Activated CD8-positive, alpha-beta memory T cell treated with anti-CD3 and anti-CD28 coated beads, Interleukin-2, amount 10 ng/mL, durations not matched to agents 7 days and 5 days (primary cell): ENCODE measurements around the gene ZNF883. TPM values are rescaled to one million over a fixed set of nuclear protein-coding genes. Genes with fewer than 3 reads are reported as not detected.
A peak's percentile ranks its signal among the peaks of the same experiment; 100 is the strongest.
"Not testable (repeated sequence)": the region's sequence is repeated elsewhere in the genome, so short reads cannot be mapped to it uniquely, and the experiment has no call there.

Experiments used
- ATAC-seq: fragments of 150-1000 bp; cut with Tn5 transposase; one replicate; pipeline ENCODE4 v1.10.0; 2021; ENCODE audit warnings: moderate library complexity
- CTCF ChIA-PET: fragments of 350-600 bp; sonication (Branson Sonifier 250); formaldehyde crosslinking; loops from one replicate; lab custom pipeline; 2021; ENCODE audit warnings: antibody characterized with exemption; lab: Charles Lee
- DNase-seq: peaks from one replicate; pipeline ENCODE4 v3.0.0-alpha.2; 2020
- H3K27ac Mint-ChIP-seq: one replicate; pipeline ENCODE4 v1.8.0; 2021; ENCODE audit warnings: mild to moderate bottlenecking, mixed read lengths
- H3K27me3 Mint-ChIP-seq: one replicate; pipeline ENCODE4 v1.8.0; 2021; ENCODE audit warnings: mixed read lengths
- H3K36me3 Mint-ChIP-seq: one replicate; pipeline ENCODE4 v1.8.0; 2021; ENCODE audit warnings: mild to moderate bottlenecking, mixed read lengths
- H3K4me1 Mint-ChIP-seq: one replicate; pipeline ENCODE4 v1.8.0; 2021; ENCODE audit warnings: mixed read lengths
- H3K4me3 Mint-ChIP-seq: one replicate; pipeline ENCODE4 v1.8.0; 2021; ENCODE audit warnings: mild to moderate bottlenecking, moderate library complexity, mixed read lengths
- H3K9me3 Mint-ChIP-seq: one replicate; pipeline ENCODE4 v1.8.0; 2022; ENCODE audit warnings: low read depth, mixed read lengths
- total RNA-seq, 2 experiments: library from RNA; stranded (reverse); gene quantifications; one replicate each; pipeline ENCODE4 v1.2.3, GENCODE V29; 2021

ZNF883 gene
- under 1 TPM in 1 of 2 experiments, not detected in 1; 0.44 TPM for total RNA-seq

DNA sequence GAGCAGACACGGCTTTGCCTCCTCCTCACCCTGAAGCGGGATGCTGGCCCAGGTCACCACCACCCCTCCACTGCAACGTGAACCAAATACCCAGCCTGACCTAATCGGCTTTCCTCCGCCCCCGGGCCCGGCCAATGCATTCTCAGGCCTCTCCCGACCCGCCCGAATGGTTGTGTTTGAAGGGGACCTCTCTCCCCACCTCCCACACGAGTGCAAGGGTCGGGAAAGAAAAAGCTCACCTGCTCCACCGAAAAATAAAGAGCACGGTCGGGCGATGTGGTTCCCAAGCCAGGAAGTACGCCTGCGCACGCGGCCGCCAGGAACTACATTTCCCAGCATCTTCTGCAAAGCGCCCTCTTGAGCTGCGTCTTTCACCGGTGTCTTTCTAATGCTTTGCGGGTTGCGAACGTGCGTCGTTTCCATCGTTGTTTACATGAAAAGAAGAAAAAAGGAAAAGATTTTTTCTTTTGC lies at the start of gene ZNF883:
TSS of gene ZNF883 (minus strand) at position 282 of the 471 bp plus-strand sequence.
- no peaks in the 10 kb centered on the region for H3K4me1 Mint-ChIP-seq
- H3K27me3 Mint-ChIP-seq = peaks cover 14% of the 10 kb centered on the region
- peak within 1 kb of the TSS; percentile 47 for H3K4me3 Mint-ChIP-seq
- no peak for ATAC-seq
- CTCF ChIA-PET = no interaction called here
- H3K36me3 Mint-ChIP-seq = peaks cover 2% of the 10 kb centered on the region
- peaks cover 16% of the 10 kb centered on the region for H3K9me3 Mint-ChIP-seq
- no peak within 1 kb of the TSS for H3K27ac Mint-ChIP-seq
- DNase-seq = peak; percentile 42

DNA sequence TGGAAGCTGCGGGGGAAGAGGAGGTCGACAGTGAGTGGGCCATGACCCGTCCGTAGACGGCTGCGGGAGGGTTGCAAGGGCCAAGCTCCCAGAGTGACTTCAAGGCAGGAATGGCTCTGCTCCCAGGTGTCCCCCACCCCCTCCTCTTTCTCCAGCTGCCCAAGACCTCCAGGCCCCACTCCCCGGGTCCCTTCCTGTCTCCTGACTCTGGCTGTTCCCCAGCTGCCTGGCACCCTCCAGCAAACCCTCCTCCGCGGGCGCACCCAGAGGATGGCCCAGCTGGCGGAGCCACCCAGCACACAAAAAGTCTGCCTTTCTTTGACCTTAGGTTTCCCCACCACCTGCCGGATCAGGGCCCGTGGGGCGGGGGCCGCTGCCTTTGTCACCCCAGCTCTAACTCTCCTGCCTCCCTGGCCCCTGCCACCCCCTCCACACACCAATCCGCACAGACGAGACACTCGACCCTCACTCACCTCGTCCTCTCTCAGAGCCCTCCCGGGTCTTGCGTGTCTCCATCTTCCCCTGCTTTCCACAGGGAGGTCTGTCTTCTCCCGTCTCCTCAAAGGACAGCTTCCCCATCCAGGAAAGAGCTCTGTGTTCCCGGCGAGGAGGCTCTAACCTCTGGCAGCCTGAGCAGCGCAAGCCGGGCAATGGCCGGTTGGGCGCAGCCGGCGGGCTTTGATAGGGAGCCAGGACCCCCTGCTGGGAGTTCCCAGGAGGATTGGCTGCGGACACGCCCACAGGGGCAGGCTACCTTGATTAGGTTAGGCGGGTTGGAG lies 49.3 kb upstream of the ZNF883 start:
- H3K9me3 Mint-ChIP-seq, H3K27me3 Mint-ChIP-seq, DNase-seq, H3K27ac Mint-ChIP-seq, ATAC-seq, CTCF ChIA-PET, H3K4me3 Mint-ChIP-seq, H3K36me3 Mint-ChIP-seq, H3K4me1 Mint-ChIP-seq: not testable (repeated sequence)

DNA sequence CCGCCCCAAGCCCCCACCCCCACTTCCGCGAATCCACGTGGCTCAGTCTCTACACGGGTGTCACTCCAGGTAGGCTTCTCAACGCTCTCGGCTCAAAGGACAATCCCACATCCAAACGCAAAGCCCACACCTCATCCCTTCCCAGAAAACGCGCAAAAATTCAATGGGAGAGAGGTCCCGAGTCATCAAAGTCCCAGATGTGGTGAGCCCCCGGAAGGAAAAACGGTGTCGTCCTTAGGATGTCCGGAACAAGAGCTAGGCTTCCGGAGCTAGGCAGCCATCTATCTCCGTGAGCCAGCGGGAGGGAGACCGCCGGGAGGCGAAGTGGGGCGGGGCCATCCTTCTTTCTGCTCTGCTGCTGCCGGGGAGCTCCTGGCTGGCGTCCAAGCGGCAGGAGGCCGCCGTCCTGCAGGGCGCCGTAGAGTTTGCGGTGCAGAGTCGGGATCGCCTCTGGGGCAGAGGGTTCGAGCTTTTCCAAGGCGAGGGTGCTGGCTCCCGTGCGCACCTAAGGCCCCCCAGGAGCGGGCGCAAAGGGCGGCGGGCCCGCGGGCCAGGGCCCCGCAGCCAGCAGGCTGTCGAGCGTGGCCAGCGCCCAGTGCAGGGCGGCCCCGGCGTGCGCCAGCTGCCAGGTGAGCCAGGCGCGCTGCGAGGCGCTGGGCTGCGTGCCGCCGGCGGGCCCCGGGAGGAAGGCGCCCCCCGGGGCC lies 47.7 kb upstream of the ZNF883 start:
- H3K27ac Mint-ChIP-seq = peak overlapping the region; percentile 29
- H3K27me3 Mint-ChIP-seq, H3K4me1 Mint-ChIP-seq, H3K4me3 Mint-ChIP-seq, DNase-seq, H3K36me3 Mint-ChIP-seq, H3K9me3 Mint-ChIP-seq, ATAC-seq, CTCF ChIA-PET: not testable (repeated sequence)

DNA sequence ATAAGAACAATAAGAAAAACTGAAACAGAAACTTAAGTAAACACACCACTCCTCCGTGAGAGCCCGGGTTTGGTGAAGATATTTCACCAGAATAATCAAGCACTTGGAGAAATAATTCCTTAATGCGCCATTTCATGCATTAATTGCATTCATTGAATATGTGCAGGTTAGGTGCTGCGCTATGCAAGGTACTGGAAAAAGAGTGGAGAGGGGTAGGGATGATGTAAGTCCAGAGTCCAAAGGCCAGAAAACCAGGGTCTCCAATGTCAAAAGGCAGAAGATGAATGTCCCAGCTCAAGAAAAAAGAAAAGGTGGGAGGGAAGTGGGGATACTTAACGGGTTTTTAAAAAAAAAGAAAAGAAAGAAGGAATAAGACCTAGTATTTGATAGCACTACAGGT lies 45.2 kb upstream of the ZNF883 start:
- Mint-ChIP-seq H3K4me1 (no peaks in the 10 kb centered on the region), H3K36me3 (peaks cover 6% of the 10 kb centered on the region), H3K4me3 (no peak overlapping the region), H3K9me3 (peaks cover 9% of the 10 kb centered on the region), H3K27ac (no peak overlapping the region), H3K27me3 (no peaks in the 10 kb centered on the region)
- ATAC-seq (no peak), DNase-seq (no peak)
- CTCF ChIA-PET = no interaction called here

GRCh38 chr9:113056191-113057106 lies 44.5 kb upstream of the ZNF883 start, which contains the start of gene ZFP37:
ZFP37 (minus strand) TSS chr9:113056724; CDS start chr9:113056688, 36 bp downstream.
- no peak within 1 kb of the TSS for H3K4me3 Mint-ChIP-seq
- no peaks in the 10 kb centered on the region for H3K27me3 Mint-ChIP-seq
- peaks cover 9% of the 10 kb centered on the region for H3K9me3 Mint-ChIP-seq
- H3K36me3 Mint-ChIP-seq = peaks cover 6% of the 10 kb centered on the region
- no peak within 1 kb of the TSS for H3K27ac Mint-ChIP-seq
- no peaks in the 10 kb centered on the region for H3K4me1 Mint-ChIP-seq
- DNase-seq = peak; percentile 80
- peak; percentile 97 for ATAC-seq
- CTCF ChIA-PET = no interaction called here

DNA sequence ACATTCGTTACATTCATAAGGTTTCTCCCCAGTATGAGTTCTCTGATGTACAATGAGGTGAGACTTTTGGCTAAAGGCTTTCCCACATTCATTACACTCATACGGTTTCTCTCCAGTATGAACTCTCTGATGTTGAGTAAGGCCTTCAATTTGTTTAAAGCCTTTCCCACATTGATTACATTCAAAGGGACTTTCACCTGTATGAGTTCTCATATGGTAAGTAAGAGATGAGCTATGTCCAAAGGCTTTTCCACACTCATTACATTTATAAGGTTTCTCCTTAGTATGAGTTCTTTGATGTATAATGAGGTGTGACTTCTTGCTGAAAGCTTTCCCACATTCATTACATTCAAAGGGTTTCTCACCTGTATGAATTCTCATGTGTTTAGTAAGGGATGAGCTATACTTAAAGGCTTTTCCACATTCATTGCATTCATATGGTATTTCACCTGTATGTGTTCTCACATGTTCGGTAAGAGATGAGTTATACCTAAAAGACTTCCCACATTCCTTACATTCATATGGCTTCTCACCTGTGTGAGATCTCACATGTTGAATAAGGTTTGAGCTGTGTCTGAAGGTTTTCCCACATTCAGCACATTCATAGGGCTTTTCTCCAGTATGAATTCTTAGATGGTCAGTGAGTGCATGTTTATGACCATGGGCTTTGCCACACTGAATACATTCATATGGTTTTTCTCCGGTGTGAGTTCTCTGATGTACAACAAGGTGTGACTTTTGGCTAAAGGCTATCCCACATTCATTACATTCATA lies 31.1 kb upstream of the ZNF883 start:
- H3K27ac Mint-ChIP-seq = no peak overlapping the region
- peaks cover 34% of the 10 kb centered on the region for H3K36me3 Mint-ChIP-seq
- DNase-seq (no peak), ATAC-seq (no peak)
- CTCF ChIA-PET = no interaction called here
- H3K4me3 Mint-ChIP-seq = no peak overlapping the region
- H3K9me3 Mint-ChIP-seq = peaks cover 57% of the 10 kb centered on the region
- no peaks in the 10 kb centered on the region for H3K27me3 Mint-ChIP-seq
- no peaks in the 10 kb centered on the region for H3K4me1 Mint-ChIP-seq

DNA sequence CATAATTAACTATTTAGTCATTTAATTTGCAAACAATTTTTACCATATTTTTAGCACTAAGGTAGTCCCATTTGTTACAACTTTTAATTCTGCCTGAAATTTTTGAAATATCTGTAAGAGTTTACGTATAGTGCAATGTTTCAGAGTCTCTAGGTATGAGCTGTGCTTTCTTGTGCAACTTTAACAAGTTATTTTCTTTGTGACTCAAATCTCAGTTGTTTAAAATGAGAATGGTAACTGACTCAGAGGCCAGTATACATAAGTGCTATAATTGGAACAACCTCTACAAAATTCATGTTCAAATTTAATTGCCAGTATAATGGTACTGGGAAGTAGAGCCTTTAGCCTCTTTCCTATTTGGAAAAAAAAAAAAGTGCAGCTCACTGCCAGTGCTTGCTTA lies 14.2 kb upstream of the ZNF883 start:
- ATAC-seq = no peak
- Mint-ChIP-seq H3K27ac (no peak overlapping the region), H3K36me3 (no peaks in the 10 kb centered on the region), H3K4me1 (no peaks in the 10 kb centered on the region), H3K27me3 (no peaks in the 10 kb centered on the region), H3K9me3 (peaks cover 16% of the 10 kb centered on the region), H3K4me3 (no peak overlapping the region)
- DNase-seq = no peak
- CTCF ChIA-PET = no interaction called here

GRCh38 chr9:113018247-113018646 lies 6.3 kb upstream of the ZNF883 start:
- Mint-ChIP-seq H3K4me3 (no peak overlapping the region), H3K9me3 (peaks cover 24% of the 10 kb centered on the region), H3K27me3 (peaks cover 4% of the 10 kb centered on the region), H3K27ac (no peak overlapping the region), H3K36me3 (peaks cover 2% of the 10 kb centered on the region), H3K4me1 (no peaks in the 10 kb centered on the region)
- CTCF ChIA-PET = no interaction called here
- DNase-seq (no peak), ATAC-seq (no peak)

GRCh38 chr9:113012492-113012891 lies 500 bp upstream of the ZNF883 start:
- CTCF ChIA-PET = no interaction called here
- Mint-ChIP-seq H3K36me3 (peaks cover 2% of the 10 kb centered on the region), H3K27me3 (peaks cover 14% of the 10 kb centered on the region), H3K27ac (no peak overlapping the region), H3K4me3 (no peak overlapping the region), H3K9me3 (peaks cover 16% of the 10 kb centered on the region), H3K4me1 (no peaks in the 10 kb centered on the region)
- ATAC-seq (no peak), DNase-seq (no peak)

DNA sequence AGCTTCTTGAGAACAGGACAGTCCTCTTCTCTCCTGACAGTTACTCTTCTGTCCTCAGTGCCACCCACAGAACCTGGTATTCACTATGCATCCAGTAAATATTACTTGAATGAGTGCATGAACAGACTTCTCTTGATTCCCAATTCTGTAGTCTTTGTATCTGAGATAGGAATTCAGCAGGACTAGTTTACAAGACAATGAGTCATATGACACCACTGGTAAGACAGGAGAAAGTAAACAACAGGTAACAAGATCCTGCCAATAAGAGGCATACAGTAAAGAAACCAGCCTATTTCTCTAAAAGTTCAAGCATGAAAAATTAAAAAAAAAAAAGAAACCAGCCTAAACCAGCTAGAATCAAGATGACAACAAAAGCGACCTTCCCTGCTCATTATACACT lies 6.2 kb downstream of the ZNF883 start:
- no peaks in the 10 kb centered on the region for H3K36me3 Mint-ChIP-seq
- no peaks in the 10 kb centered on the region for H3K4me1 Mint-ChIP-seq
- no peak overlapping the region for H3K27ac Mint-ChIP-seq
- H3K4me3 Mint-ChIP-seq = no peak overlapping the region
- CTCF ChIA-PET = no interaction called here
- no peak for DNase-seq
- H3K27me3 Mint-ChIP-seq = no peaks in the 10 kb centered on the region
- peaks cover 20% of the 10 kb centered on the region for H3K9me3 Mint-ChIP-seq
- ATAC-seq = no peak

- Mint-ChIP-seq H3K27me3 (no peaks in the 10 kb centered on the region), H3K36me3 (peaks cover 5% of the 10 kb centered on the region), H3K9me3 (peaks cover 42% of the 10 kb centered on the region), H3K27ac (no peak overlapping the region), H3K4me1 (no peaks in the 10 kb centered on the region), H3K4me3 (no peak overlapping the region)
- DNase-seq = no peak
- no peak for ATAC-seq
- CTCF ChIA-PET = no interaction called here
Observed at GRCh38 chr9:112997236-112997941, 14.6 kb downstream of the ZNF883 start.

GRCh38 chr9:112971415-112971814 lies 40.6 kb downstream of the ZNF883 start:
- Mint-ChIP-seq H3K27me3 (peaks cover 8% of the 10 kb centered on the region), H3K9me3 (peaks cover 3% of the 10 kb centered on the region), H3K4me3 (no peak overlapping the region), H3K36me3 (no peaks in the 10 kb centered on the region), H3K4me1 (no peaks in the 10 kb centered on the region), H3K27ac (no peak overlapping the region)
- DNase-seq = no peak
- no peak for ATAC-seq
- CTCF ChIA-PET = no interaction called here
